Measurements from ENCODE around the gene FAAH.
"Not testable (repeated sequence)": the region's sequence is repeated elsewhere in the genome, so short reads cannot be mapped to it uniquely, and the experiment has no call there.

Gene FAAH

GRCh38 chr1:46394108-46394871, at the start of gene FAAH:
Gene FAAH (plus strand): TSS chr1:46394317. CDS start chr1:46394349, 32 bp downstream.
- DNase-seq (ENCODE audit: low read depth): no peak

- DNase-seq (ENCODE audit: low read depth): no peak
These were observed 49.6 kb upstream of the FAAH start for GRCh38 chr1:46344481-46344880.

- DNase-seq (ENCODE audit: low read depth): no peak
These were observed 48.8 kb upstream of the FAAH start for GRCh38 chr1:46345281-46345680.

GRCh38 chr1:46352363-46352762, 41.8 kb upstream of the FAAH start:
- DNase-seq (ENCODE audit: low read depth): no peak

- DNase-seq (ENCODE audit: low read depth): not testable (repeated sequence)
These were observed 38.2 kb upstream of the FAAH start for GRCh38 chr1:46355920-46356319.

- no peak for DNase-seq (ENCODE audit: low read depth)
These were observed 32.0 kb upstream of the FAAH start for GRCh38 chr1:46362158-46362557.

- no peak for DNase-seq (ENCODE audit: low read depth)
These were observed 31.0 kb upstream of the FAAH start for GRCh38 chr1:46363121-46363520.

GRCh38 chr1:46364612-46365011, 29.5 kb upstream of the FAAH start:
- no peak for DNase-seq (ENCODE audit: low read depth)

- not testable (repeated sequence) for DNase-seq (ENCODE audit: low read depth)
These were observed 28.3 kb upstream of the FAAH start for GRCh38 chr1:46365796-46366195.

- DNase-seq (ENCODE audit: low read depth): no peak
These were observed 27.0 kb upstream of the FAAH start for GRCh38 chr1:46367072-46367471.

- DNase-seq (ENCODE audit: low read depth): not testable (repeated sequence)
These were observed 26.4 kb upstream of the FAAH start for GRCh38 chr1:46367701-46368100.

- DNase-seq (ENCODE audit: low read depth): no peak
These were observed 25.3 kb upstream of the FAAH start for GRCh38 chr1:46368791-46369190.

- no peak for DNase-seq (ENCODE audit: low read depth)
These were observed 24.4 kb upstream of the FAAH start for GRCh38 chr1:46369542-46370213.

- DNase-seq (ENCODE audit: low read depth): no peak
These were observed 23.9 kb upstream of the FAAH start for GRCh38 chr1:46370214-46370633.

- no peak for DNase-seq (ENCODE audit: low read depth)
These were observed 21.7 kb upstream of the FAAH start for GRCh38 chr1:46372431-46372830.

- DNase-seq (ENCODE audit: low read depth): no peak
These were observed 14.1 kb upstream of the FAAH start for GRCh38 chr1:46379996-46380395.

GRCh38 chr1:46380508-46380907, 13.6 kb upstream of the FAAH start:
- no peak for DNase-seq (ENCODE audit: low read depth)

- DNase-seq (ENCODE audit: low read depth): no peak
These were observed 607 bp upstream of the FAAH start for GRCh38 chr1:46393510-46393909.

- DNase-seq (ENCODE audit: low read depth): no peak
These were observed 852 bp downstream of the FAAH start for GRCh38 chr1:46394872-46395465.

- DNase-seq (ENCODE audit: low read depth): no peak
These were observed 2.6 kb downstream of the FAAH start for GRCh38 chr1:46396441-46397398.

GRCh38 chr1:46399307-46399706, 5.2 kb downstream of the FAAH start:
- no peak for DNase-seq (ENCODE audit: low read depth)

- DNase-seq (ENCODE audit: low read depth): no peak
These were observed 6.3 kb downstream of the FAAH start for GRCh38 chr1:46400421-46400820.
